WI38 (cell line): ENCODE results near the gene NT5M.

Experiments
- H3K4me3 ChIP-seq: 2 replicates; pipeline ENCODE4 v1.5.1; 2011; ENCODE audit warnings: low read depth, mild to moderate bottlenecking, control low read depth, low read length
- TF ChIP-seq, protein P1 (sequence below): IDR thresholded peaks from 2 replicates; pipeline ENCODE4 v1.5.1; 2012; ENCODE audit warnings: low read depth, mild to moderate bottlenecking, control low read depth, low read length

Gene NT5M

DNA sequence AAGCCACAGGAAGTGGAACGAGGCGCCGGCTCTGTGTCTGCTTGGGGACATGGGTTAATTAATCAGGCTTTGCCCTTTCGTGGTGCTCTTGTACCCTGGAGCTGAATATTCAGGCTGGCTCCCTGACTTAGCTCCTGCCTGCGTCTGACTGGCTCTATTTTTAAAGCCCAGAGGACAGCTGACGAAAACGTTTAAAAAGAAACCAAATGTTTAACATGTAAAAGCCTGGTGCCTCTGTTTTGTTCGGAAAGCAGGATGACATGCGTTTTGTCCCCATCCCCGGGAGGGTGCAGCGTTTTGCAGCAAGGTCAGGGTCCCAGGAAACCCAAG is 61.1 kb downstream of the NT5M start:
- H3K4me3 ChIP-seq, result no peak overlapping the region
- TF ChIP-seq, protein P1, sequence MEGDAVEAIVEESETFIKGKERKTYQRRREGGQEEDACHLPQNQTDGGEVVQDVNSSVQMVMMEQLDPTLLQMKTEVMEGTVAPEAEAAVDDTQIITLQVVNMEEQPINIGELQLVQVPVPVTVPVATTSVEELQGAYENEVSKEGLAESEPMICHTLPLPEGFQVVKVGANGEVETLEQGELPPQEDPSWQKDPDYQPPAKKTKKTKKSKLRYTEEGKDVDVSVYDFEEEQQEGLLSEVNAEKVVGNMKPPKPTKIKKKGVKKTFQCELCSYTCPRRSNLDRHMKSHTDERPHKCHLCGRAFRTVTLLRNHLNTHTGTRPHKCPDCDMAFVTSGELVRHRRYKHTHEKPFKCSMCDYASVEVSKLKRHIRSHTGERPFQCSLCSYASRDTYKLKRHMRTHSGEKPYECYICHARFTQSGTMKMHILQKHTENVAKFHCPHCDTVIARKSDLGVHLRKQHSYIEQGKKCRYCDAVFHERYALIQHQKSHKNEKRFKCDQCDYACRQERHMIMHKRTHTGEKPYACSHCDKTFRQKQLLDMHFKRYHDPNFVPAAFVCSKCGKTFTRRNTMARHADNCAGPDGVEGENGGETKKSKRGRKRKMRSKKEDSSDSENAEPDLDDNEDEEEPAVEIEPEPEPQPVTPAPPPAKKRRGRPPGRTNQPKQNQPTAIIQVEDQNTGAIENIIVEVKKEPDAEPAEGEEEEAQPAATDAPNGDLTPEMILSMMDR, result no peak

DNA sequence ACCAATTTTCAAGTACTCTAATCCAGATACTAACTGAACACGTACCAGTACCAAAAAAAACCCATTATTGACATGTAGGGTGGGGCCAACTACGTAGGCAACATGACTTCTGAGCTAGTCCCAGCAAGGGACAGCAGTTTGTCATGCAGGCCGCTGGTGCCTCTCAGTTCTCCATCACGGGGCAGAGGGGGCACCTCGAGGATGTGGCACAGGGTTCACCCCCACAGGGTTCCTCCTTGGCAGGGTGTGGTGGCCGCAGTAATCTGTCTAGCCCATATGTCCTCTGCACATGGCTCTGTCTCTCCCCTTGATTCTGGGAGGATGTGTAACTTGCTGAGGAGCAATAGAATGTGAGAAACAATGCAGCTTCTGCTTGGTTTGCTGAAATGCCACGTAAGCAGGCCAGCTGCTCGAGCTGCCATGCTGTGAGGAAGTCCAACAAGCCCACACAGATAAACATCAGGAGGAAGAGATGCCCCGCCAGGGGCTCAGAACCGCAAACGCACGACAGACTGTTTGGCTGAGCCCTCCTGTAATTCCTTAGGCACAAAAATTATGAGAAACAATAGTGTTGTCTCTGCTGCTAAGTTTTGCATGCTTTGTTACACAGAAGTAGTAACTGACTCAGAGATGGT is 62.4 kb downstream of the NT5M start:
- TF ChIP-seq, protein P1, result no peak
- H3K4me3 ChIP-seq, result no peak overlapping the region

DNA sequence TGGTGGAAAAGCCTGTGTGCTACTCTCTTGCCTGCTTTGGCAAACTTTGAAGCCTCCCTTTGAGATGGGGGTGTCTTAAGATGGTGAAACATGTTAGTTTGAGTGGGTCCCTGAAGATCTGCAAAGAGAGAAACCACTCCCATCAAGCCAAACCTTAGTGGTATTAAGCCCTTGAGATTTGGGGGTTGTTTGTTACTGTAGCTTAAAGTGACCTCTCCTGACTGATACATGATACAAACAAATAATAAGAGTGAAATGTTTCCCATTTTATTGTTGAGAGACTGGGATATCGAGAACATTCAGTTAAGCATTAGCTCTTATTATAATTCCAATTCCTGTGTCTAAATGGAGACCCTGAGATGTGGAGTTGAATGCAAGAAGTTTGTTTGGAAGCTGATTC is 63.1 kb downstream of the NT5M start:
- TF ChIP-seq, protein P1, result no peak
- no peak overlapping the region for H3K4me3 ChIP-seq

DNA sequence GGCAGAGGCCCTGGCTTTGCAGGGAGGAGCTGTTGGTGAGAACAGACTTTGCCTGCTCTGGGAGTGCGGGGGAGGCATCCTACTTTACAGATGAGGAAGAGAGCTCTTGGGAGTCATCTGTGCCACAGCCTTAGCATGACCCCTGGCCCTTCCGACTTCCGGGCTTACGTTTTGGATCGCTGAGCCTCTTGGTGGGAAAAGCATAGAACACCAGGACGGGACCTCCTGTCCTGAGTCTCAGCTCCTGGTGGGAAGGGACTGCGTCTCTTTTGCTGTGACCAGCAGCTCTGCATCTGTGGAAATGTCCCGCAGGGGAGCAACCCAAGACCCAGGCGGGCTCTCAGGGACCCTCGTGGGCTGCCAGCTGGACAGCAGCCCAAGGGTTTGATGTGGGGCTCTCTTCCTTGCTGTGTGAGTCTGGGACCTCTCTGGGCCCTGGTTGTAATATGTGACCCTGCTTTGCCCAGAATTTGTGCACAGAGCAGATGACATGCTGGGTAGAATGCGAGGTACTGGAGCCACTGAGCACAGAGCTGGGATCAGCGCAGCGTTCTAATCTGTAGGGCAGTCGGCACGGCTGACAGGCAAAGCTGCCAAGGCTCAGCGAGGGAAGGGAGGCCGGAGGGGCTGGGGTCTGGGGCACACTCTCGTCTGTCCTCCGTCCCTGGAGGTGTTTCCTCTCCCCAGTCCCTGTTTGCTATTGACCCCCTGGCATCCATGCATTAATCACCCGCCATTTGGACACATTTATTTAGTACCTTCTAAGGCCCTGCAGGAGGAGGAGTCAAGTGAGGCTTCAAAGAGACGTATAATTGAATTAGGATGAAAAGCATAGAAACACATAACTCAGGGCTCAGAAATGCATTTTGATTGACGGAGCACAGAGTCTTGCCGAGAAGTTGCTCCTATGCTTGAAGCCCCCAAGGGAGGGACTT is 64.0 kb downstream of the NT5M start:
- TF ChIP-seq, protein P1, result no peak
- H3K4me3 ChIP-seq, result no peak overlapping the region

DNA sequence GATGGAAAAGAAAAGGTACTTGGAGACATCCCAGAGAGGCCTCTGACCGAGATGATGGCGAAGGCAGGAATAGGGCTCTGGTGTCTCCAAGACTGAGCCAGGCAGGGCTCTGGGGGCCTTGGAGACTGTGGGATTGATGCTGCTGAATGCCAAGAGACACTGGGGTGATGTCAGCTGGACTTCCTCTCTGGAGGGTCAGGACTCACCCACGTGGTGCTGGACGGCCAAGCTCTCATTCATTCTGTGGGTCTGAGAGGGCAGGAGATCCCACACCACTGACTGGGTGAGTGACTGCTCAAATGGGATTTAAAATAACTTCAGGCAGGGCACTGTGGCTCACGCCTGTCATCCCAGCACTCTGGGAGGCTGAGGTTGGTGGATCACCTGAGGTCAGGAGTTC is 64.8 kb downstream of the NT5M start:
- no peak overlapping the region for H3K4me3 ChIP-seq
- TF ChIP-seq, protein P1, result no peak

DNA sequence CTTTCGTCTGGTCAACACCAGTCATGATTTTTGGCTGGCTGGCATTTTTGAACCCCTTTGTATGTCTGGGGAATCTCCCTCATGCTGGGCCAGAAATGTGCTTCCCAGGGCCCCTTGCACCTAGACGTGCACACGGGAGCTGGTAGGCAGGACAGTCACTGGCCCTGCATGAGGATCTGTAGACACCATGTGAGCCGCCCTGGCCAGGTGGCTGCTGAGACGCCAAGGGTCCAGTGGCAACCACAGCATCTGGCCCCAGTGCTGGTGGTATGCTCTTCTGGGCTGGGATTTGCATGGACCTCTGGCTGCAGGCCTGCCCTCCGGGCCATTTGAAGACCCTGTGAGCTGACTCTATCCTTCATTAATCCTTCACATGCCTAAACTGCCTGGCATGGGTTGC is 67.5 kb downstream of the NT5M start:
- H3K4me3 ChIP-seq, result no peak overlapping the region
- TF ChIP-seq, protein P1, result no peak

DNA sequence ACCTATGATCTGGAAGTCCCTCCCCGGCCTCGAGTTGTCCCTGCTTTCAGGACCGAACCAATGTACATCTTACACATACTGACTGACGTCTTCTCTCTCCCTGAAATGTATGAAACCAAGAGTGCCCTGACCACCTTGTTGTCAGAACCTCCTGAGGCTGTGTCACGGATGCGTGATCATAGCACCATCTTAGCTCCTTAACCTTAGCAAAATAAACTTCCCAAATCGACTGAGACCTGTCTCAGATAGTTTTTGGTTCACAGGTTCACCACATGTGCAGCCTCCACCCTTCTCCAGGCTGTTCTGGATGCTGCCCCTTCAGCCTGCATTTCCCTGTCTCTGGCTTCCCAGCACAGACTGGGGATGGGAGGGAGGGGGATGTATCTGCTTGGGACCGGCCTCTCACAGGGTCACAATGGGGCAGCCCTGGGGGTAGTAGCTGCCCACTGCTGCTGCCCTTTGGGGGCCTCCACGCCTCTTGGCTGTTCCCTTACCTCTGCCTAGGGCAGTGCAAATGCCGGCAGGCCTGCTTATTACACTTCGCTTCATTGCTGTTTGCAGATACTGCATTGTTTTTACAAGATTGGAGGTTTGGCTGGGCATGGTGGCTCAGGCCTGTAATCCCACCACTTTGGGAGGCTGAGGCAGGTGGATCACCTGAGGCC is 69.8 kb downstream of the NT5M start:
- H3K4me3 ChIP-seq, result no peak overlapping the region
- TF ChIP-seq, protein P1, result no peak
